Right ventricle myocardium inferior (tissue), 1 donor: ENCODE measurements around the gene SLC7A8. TPM values are rescaled to one million over a fixed set of nuclear protein-coding genes. Genes with fewer than 3 reads are reported as not detected.
"Not testable (repeated sequence)": the region's sequence is repeated elsewhere in the genome, so short reads cannot be mapped to it uniquely, and the experiment has no call there.

Experiments used
- ATAC-seq: fragments of 200-7000 bp; cut with Tn5 transposase; one replicate; pipeline ENCODE4 v1.9.1; 2020; ENCODE audit warnings: mild to moderate bottlenecking, moderate library complexity
- DNase-seq: peaks from one replicate; pipeline ENCODE4 v3.0.0; 2021; ENCODE audit errors: missing footprints
- intact Hi-C: fragments of 100-400 bp; cut with DNase I; formaldehyde crosslinking; loops from one replicate; pipeline ENCODE4 v1.11.0; 2022
- total RNA-seq: library from RNA; stranded (reverse); fragmentation: NEBNext Ultra II Directional; extraction: Animal tissue kit (Norgen Biotek cat#: 25700); gene quantifications from one replicate; pipeline ENCODE4 v1.2.1, GENCODE V29; 2021
- donor health status: DM: no; HTN: yes; CAD: no; lungs with severe emphysema.

SLC7A8 gene
- total RNA-seq, 1 donor from 2014 or later = 11.5 TPM

GRCh38 chr14:23122086-23122485 is 61.4 kb downstream of the SLC7A8 start:
- intact Hi-C loops = loop anchor here (5.0 kb wide), 1 partner anchor 175 kb away; no protein-coding TSS in a partner anchor
- DNase-seq = no peak
- no peak for ATAC-seq

DNA sequence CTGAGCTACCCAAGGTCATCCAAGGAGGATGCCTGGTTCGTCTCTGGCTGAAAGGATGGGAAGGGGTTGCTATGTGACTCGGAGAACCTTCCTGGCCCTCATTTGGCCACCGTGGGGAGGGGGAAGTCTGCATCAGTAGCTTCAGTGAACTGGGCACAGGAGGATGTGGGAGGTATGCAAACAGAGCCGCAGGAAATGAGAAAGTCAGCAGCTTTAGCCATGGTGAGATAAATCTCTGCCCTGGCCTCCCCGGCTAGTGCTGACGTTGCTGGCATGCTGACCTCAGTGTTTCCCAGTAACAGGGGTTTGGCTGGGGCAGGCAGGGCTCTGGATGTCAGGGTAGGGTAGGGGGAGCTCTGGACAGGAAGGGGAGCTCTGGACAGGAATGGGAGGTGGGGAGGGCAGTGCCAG is 62.1 kb downstream of the SLC7A8 start:
- intact Hi-C loops = loop anchor here (1.0 to 5.0 kb wide), 4 partner anchors 33 to 176 kb away; partner anchors contain the start of gene SLC7A8
- DNase-seq (no peak), ATAC-seq (peak; percentile 29)

- ATAC-seq = peak; percentile 81
- intact Hi-C loops = loop anchor here (1.0 to 5.0 kb wide), 4 partner anchors 34 to 177 kb away; partner anchors contain the start of gene SLC7A8
These were observed 62.8 kb downstream of the SLC7A8 start for GRCh38 chr14:23120541-23121251.

DNA sequence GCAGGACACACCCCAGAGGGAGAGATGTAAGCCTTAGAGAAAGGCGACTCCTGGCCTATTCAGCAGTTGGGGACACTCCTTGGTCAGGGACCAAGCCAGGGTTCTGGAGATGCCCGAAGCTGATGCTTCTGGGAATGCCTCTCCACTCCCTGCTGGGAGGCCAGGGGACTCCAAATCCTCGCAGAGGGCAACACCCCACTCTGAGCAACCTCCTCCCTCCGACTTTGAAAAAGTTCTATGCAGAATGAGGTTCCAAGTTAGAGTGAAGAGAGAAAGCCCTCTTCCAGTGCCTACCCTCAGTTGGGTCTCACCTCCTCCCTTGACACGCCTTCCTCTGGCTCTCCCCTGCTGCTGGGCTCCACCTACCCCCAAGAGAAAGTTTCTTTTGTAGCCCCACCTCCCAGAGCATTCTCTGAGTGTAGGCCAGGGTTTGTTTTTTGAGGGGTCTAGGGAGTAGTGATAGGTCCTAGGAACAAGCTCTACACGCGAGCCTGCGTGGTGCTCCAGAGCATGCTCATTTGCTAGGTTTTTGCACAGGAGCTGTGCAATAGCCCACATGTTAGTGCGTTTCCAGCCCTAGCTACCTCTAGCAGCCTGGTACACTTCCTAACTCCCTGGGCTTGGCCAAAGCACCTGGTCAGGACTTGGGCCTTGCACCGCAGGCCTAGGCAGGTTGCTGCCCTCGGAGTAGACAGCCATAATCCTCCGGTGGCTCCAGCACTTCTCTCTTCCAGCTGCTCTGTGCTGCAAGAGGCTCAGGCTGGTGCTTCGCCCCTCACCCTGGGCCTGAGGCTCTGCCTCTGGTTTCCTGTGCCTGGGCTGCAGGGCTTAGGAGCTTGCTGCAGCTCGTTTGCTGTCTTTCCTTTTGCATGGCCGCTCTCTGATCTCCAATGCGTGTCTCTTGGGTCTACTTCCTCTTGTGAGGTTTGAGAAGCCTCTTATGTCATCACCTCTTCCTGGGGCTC is 63.8 kb downstream of the SLC7A8 start:
- peak; percentile 68 for DNase-seq
- intact Hi-C loops = loop anchor here (2.0 to 5.0 kb wide), 2 partner anchors 35 to 178 kb away; no protein-coding TSS in a partner anchor
- ATAC-seq = no peak

More at GRCh38 chr14:23120541-23121251, 62.8 kb downstream of the SLC7A8 start:
- peak; percentile 93 for DNase-seq

DNA sequence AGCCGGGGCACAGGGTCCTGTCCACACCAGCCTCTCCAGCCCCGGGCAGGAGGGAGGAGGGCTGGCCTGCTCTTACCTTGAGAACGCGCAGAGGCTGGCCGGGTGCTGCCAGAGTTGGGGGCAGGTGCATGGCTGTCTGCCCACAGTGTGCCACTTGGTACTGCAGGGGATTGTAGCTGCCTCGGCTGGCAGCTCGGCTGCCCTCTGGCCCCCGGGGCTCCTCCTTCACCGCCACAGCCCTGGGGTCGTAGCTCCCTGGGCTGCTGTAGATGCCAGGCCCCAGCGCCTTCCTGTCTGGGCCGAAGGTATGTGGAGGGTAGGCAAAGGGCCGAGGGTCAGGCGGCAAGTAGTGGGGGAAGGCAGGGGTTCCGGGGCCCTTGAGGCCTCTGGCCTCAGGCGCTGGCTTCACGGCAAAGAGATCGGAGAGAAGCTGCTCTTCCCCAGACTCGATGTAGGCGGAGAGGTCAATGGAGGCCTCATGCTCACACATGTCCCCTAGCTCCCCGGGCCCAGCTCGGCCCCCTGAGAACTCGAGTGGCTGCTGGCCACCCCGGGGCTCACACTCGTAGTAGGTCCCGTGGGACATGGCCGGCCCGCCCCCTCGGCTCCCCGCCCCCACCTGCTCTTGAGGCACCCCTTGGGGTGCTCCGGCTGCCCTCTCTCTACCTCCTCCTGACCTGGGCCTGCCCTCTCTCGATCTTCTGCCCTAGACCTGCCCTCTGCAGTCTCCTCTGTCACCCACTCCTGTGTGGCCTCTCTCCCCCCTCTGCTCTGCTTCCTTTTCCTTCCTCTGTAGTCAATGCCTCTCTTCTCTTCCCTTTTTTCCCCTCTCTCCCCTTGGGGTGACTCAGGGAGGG is 64.7 kb downstream of the SLC7A8 start, which contains the start of gene CEBPE:
Gene CEBPE, minus strand, starts transcription at position 750 of the 857 bp plus-strand sequence. Its CDS starts 164 bp downstream, at position 586.
- no peak for ATAC-seq
- intact Hi-C loops = no loop called here
- DNase-seq = no peak

- ATAC-seq = no peak
- intact Hi-C loops = no loop called here
- peak; percentile 79 for DNase-seq
These were observed 66.0 kb downstream of the SLC7A8 start for GRCh38 chr14:23117371-23118020.

DNA sequence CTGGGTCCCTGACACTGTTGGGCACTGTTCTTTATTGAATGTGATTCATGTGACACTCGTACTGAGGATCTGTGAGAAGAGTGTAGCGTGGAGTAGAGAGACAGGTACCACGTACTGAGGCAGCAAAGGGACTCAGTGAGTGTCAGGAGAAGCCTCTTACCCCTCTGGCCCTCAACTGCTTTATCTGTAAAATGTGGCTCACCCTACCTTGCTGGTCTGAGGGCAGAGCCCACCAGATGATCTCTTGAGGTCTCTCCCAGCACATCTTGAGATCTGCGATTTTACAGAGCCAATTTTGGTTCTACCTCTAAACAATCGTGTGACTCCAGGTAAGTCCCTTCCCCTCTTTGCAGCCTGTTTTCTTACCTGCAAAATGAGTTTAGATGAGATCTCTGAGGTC is 67.5 kb downstream of the SLC7A8 start:
- ATAC-seq = no peak
- intact Hi-C loops = no loop called here

DNA sequence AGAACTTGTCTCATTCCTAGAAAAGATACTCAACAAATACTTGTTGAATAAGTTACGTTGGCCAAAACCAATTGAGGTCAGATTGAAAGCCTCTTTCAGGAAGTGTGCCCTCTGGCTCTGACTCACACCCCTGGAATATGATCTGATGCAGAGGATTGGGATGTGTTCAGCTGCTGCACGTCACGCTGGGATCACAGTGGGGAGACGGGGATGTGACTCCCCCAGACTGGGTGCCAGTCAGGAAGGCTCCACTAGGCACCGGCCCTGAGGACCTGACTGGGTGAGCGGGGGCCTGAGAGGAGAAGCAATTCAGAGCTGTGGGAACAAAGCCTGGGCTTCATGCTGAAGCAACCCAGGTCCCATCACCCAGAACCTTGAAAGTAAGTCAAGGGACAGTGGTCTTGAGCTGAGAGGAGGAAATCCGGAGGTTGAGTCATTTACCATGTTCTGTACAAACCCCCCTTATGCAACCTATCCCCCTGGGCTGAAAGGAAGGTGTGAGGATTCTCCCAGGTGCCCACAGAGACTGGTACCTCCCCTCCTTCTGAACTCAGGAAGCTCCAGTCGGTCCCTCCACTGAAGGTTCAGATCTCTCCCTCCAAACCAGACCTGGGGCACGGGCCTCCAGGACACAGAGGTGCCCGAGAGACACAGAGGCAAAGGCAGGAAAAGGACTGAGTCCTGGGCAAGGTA is 68.3 kb downstream of the SLC7A8 start:
- intact Hi-C loops = no loop called here
- ATAC-seq (no peak), DNase-seq (no peak)

More for the DNA sequence above, 67.5 kb downstream of the SLC7A8 start:
- no peak for DNase-seq

GRCh38 chr14:23114669-23115038 is 68.8 kb downstream of the SLC7A8 start:
- intact Hi-C loops = no loop called here
- no peak for ATAC-seq
- no peak for DNase-seq

DNA sequence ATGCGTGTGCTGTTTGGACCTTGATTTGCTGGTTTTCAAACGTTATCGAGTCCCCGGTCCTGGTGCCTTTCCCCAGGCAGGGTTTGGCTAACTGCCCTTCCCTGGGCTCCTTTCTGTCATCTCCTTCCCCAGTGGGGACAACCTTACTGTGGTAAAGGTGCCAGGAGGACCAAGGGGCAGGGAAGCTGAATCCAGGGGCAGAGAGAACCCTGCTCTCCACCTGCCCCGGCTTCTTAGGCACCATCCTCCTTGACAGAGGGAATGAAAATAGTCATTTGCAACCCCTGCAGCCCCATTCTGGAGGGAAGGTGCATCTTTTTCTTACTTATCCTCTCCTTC is 69.4 kb downstream of the SLC7A8 start:
- ATAC-seq (no peak), DNase-seq (no peak)
- intact Hi-C loops = no loop called here

- DNase-seq (no peak), ATAC-seq (no peak)
- intact Hi-C loops = no loop called here
These were observed 69.9 kb downstream of the SLC7A8 start for GRCh38 chr14:23113431-23114119.

- no peak for DNase-seq
- intact Hi-C loops = no loop called here
- ATAC-seq = peak; percentile 56
These were observed 70.9 kb downstream of the SLC7A8 start for GRCh38 chr14:23112359-23113178.

DNA sequence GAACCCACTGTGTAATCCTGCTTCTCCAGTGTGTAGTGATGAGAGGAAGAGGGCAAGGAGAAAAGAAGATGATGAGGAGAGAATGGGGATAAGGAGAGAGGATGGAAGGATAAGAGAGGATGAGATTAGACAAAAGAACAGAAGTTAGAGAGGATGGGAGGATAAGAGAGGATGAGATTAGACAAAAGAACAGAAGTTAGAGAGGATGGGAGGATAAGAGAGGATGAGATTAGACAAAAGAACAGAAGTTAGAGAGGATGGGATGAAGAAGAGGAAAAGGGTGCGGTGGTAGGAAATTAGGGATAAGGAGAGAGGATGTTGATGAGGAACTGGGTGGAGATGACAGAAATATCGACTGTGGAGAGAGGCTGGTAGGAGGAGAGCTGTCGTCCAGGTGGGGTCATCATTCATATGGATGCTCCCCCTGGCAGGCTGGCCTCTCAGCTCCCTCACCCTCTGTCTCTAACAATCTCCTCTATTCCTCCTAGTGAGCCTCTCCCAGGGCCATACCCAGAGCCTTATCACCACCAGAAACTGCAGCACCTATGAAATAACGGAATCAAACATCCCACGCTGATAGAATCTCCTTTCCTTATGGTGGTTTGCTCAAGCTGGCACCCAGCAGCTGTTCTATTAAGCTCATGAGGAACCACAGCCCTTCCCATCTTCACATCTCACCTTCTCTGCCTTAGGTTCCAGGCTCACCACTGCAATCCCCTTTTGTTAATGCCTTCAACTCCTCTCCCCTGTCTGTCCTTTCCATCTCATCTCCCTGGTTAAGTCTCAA is 72.7 kb downstream of the SLC7A8 start:
- ATAC-seq (no peak), DNase-seq (no peak)
- intact Hi-C loops = no loop called here

GRCh38 chr14:23109769-23110168 is 73.7 kb downstream of the SLC7A8 start:
- intact Hi-C loops = no loop called here

DNA sequence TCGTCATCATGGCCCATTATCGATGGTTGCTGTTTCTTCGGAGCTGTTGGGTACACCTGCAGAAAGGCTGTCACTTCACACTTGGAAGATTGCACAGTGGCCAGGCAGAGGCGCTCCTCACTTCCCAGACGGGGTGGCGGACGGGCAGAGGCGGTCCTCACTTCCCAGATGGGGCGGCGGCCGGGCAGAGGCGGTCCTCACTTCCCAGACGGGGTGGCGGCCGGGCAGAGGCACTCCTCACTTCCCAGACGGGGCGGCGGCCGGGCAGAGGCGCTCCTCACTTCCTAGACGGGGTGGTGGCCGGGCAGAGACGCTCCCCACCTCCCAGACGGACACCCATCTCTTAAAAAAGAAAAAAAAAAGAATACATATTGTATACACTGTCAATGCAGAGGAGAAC is 75.3 kb downstream of the SLC7A8 start:
- ATAC-seq, DNase-seq, intact Hi-C loops: not testable (repeated sequence)

More at GRCh38 chr14:23109769-23110168, 73.7 kb downstream of the SLC7A8 start:
- DNase-seq = no peak
- no peak for ATAC-seq
